T-helper 17 cell (primary cell): ENCODE results near the gene MEIS2. TPM values are rescaled to one million over a fixed set of nuclear protein-coding genes. Genes with fewer than 3 reads are reported as not detected.

Experiments used
- ATAC-seq: fragments of 150-1000 bp; cut with Tn5 transposase; 2 replicates; pipeline ENCODE4 v1.10.0; 2021; ENCODE audit warnings: mild to moderate bottlenecking, moderate library complexity
- DNase-seq, 3 donors: peaks; one replicate each; pipeline versions ENCODE4 v3.0.0 to v3.0.0-alpha.2; 2020 to 2021
- H3K9me3 ChIP-seq: one replicate; pipeline ENCODE4 v1.7.0; 2013; ENCODE audit warnings: low read length, mild to moderate bottlenecking; ENCODE audit not compliant: control insufficient read depth, poor library complexity, severe bottlenecking
- H3K27ac Mint-ChIP-seq: one replicate; pipeline ENCODE4 v1.8.0; 2022; ENCODE audit warnings: mild to moderate bottlenecking, moderate library complexity, mixed read lengths
- H3K27me3 Mint-ChIP-seq: one replicate; pipeline ENCODE4 v1.8.0; 2022; ENCODE audit warnings: mixed read lengths
- H3K36me3 Mint-ChIP-seq: one replicate; pipeline ENCODE4 v1.8.0; 2022; ENCODE audit warnings: low read depth, mixed read lengths
- H3K4me1 Mint-ChIP-seq: one replicate; pipeline ENCODE4 v1.8.0; 2022; ENCODE audit warnings: mild to moderate bottlenecking, mixed read lengths
- H3K4me3 Mint-ChIP-seq: one replicate; pipeline ENCODE4 v1.8.0; 2022; ENCODE audit warnings: mild to moderate bottlenecking, moderate library complexity, mixed read lengths
- total RNA-seq, 4 donors: library from RNA in 2 of 4; stranded (reverse) in 2 of 4; gene quantifications; one replicate each; pipeline ENCODE4 v1.2.3 and lab custom pipeline; 2022 to 2026

MEIS2 gene
- total RNA-seq, 2 donors from 2014 or later = not detected

DNA sequence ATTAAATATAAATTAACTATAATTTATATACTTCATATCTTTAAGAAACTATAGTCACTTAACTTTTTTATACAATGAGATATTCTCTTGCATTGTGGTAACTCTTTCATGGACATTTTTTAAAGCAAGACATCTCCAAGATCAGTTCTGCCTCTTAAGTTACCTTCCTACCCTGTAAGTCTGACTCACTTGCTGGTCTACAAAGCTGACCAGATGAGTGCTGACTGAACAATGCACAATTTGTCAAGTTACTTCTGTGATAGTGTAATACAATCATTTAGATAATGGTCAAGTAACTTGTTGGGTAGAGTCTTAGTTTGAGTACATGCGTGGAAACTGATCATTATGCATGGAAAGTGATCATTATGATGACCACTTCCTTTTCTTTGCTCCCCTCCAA is 145.9 kb downstream of the MEIS2 start:
- Mint-ChIP-seq H3K27me3 (no peaks in the 10 kb centered on the region), H3K27ac (no peak overlapping the region), H3K4me3 (no peak overlapping the region), H3K4me1 (no peaks in the 10 kb centered on the region), H3K36me3 (no peaks in the 10 kb centered on the region)
- H3K9me3 ChIP-seq = no peaks in the 10 kb centered on the region
- DNase-seq (no peak), ATAC-seq (no peak)

DNA sequence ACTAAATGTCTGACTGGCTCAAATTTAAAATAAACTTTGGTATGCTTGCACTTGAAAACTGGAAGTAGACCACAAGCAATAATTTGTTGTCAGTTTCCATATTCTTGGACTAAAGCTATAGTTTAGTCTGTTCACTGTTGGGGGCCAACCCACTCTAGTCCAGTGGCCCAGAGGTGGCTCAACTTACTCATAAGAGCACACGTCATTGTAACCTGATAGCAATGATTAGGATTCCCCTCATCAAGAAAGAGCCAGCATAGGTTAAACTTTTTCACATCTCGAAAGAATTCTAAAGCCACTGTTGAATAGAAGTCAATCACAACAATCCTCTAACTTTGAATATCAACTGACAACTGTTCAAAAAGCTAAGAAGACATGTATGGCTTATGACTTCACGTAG is 147.0 kb downstream of the MEIS2 start:
- Mint-ChIP-seq H3K4me1 (no peaks in the 10 kb centered on the region), H3K36me3 (no peaks in the 10 kb centered on the region), H3K4me3 (no peak overlapping the region), H3K27ac (no peak overlapping the region), H3K27me3 (no peaks in the 10 kb centered on the region)
- DNase-seq (no peak), ATAC-seq (no peak)
- no peaks in the 10 kb centered on the region for H3K9me3 ChIP-seq

DNA sequence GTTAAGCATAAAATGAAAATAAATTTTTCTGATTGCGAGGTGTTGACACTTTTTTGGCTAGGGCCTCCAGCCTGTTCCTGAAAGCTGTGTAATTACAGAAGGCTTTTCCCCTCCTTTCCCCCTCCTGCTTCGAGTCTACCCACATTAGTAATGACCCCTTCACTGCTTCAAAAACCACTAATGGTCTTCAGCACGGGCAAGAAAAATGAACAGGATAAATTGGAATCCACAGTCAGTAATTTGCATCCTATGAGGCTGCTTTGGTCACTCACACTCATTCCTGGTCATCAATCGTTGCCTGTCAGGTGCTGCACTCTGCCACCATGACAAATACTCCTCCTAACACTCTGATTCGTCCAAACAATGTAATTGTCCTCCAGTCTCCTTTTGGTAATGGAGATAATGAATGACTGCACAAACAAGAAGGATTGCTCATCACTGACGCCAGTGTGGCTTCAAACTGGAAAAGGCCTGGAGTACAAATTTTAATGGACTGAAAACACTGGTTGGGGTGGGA is 148.6 kb downstream of the MEIS2 start:
- ATAC-seq (no peak), DNase-seq (no peak)
- H3K27ac Mint-ChIP-seq = no peak overlapping the region
- H3K4me1 Mint-ChIP-seq = no peaks in the 10 kb centered on the region
- H3K36me3 Mint-ChIP-seq = no peaks in the 10 kb centered on the region
- H3K27me3 Mint-ChIP-seq = no peaks in the 10 kb centered on the region
- no peak overlapping the region for H3K4me3 Mint-ChIP-seq
- H3K9me3 ChIP-seq = no peaks in the 10 kb centered on the region

DNA sequence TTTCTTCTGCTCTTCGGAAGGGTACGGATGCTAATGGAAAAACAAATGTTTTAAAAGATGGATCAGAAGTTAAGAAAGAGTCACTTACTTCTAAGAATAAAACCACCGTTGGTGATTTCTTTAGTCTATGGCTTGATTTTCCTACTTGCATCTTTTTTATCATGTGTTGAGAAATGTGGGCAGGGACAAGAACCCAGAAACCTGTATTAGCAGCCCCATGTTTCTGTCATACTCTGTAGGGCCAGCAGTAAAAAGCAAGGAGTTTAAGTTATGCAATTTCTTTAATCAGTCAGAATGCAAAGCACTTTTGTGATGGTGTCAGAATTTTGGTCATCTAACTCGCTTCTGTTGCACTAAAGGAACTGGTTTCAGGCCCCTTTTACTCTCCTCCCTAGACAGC is 150.0 kb downstream of the MEIS2 start:
- ATAC-seq = no peak
- no peak for DNase-seq

DNA sequence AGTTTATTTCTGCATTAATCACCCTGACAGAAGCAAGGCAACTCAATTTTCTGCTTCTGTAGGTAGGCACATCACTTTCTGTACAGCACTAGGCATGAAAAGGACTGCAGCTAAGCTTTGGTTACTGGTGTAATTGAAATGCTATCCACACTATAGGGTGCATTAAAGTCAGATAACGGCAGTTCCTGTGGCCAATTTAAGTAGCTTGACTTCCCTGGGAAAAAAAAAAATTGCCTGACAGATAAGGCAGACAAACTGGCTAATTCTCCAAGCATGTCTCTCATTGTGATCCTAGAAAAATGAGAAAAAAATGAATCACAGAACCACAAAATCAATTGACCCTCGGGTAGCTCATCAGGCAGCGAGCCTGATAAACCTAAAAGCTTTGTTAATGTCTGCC is 151.4 kb downstream of the MEIS2 start:
- H3K36me3 Mint-ChIP-seq = no peaks in the 10 kb centered on the region
- no peaks in the 10 kb centered on the region for H3K9me3 ChIP-seq
- H3K4me1 Mint-ChIP-seq = no peaks in the 10 kb centered on the region
- H3K27me3 Mint-ChIP-seq = peaks cover 5% of the 10 kb centered on the region
- H3K27ac Mint-ChIP-seq = no peak overlapping the region
- no peak overlapping the region for H3K4me3 Mint-ChIP-seq
- ATAC-seq (no peak), DNase-seq (no peak)

More for the DNA sequence above, 150.0 kb downstream of the MEIS2 start:
- Mint-ChIP-seq H3K36me3 (no peaks in the 10 kb centered on the region), H3K4me1 (no peaks in the 10 kb centered on the region), H3K27me3 (no peaks in the 10 kb centered on the region), H3K4me3 (no peak overlapping the region), H3K27ac (no peak overlapping the region)
- no peaks in the 10 kb centered on the region for H3K9me3 ChIP-seq

DNA sequence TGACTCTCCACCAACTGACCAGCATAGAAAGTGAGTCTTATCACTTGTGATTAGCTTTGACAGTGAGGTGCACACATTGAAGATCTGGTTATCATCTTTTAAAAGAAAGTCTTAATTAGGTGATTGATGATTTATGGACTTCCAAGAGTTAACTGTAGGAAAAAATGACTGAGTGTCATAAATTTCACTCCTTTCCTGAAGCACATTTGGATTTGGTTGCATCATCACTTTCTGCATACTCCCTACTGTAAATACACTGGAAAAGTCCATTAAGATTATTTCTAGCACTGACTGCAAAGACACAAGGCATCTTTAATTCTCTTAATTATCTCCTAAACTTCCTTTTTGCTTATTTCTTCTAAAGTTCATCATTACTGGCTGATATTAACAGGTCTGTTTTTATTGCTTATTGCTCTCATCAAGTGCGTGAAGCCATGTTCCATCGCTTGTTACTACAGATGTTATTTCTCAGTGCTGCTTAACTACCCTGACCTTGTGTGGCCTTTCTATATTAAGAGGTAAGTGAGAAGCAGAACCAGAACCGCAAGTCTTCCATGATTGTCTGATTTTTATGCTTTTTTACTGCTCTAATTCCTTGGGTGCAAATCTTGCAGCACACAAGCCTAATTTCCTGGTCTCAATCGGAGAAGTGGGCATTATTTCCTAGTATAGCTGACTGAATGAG is 153.2 kb downstream of the MEIS2 start:
- no peaks in the 10 kb centered on the region for H3K9me3 ChIP-seq
- ATAC-seq (no peak), DNase-seq (no peak)
- Mint-ChIP-seq H3K27me3 (peaks cover 9% of the 10 kb centered on the region), H3K4me3 (no peak overlapping the region), H3K36me3 (no peaks in the 10 kb centered on the region), H3K4me1 (no peaks in the 10 kb centered on the region), H3K27ac (no peak overlapping the region)

DNA sequence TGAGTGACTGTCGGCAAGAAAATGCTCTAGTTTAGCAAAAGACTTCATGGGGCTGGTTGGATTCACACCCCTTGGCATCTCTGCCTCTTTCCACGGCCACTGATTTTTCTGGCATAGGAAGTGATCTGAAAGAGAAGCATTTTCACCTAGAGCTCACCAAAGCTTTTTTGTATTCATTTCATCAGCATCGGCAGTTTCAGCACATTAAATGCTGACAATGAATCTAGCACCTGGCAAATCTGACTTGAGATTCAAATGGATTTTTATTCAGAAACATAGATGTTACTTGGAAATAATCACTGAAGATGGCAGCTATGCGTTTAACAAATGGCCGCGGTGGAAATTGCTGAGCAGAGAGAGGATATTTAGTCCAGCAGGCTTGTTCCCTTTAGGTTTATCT is 155.9 kb downstream of the MEIS2 start:
- H3K27me3 Mint-ChIP-seq = peaks cover 16% of the 10 kb centered on the region
- H3K36me3 Mint-ChIP-seq = no peaks in the 10 kb centered on the region
- no peaks in the 10 kb centered on the region for H3K9me3 ChIP-seq
- H3K27ac Mint-ChIP-seq = no peak overlapping the region
- ATAC-seq = no peak
- H3K4me3 Mint-ChIP-seq = no peak overlapping the region
- H3K4me1 Mint-ChIP-seq = no peaks in the 10 kb centered on the region
- DNase-seq = no peak

DNA sequence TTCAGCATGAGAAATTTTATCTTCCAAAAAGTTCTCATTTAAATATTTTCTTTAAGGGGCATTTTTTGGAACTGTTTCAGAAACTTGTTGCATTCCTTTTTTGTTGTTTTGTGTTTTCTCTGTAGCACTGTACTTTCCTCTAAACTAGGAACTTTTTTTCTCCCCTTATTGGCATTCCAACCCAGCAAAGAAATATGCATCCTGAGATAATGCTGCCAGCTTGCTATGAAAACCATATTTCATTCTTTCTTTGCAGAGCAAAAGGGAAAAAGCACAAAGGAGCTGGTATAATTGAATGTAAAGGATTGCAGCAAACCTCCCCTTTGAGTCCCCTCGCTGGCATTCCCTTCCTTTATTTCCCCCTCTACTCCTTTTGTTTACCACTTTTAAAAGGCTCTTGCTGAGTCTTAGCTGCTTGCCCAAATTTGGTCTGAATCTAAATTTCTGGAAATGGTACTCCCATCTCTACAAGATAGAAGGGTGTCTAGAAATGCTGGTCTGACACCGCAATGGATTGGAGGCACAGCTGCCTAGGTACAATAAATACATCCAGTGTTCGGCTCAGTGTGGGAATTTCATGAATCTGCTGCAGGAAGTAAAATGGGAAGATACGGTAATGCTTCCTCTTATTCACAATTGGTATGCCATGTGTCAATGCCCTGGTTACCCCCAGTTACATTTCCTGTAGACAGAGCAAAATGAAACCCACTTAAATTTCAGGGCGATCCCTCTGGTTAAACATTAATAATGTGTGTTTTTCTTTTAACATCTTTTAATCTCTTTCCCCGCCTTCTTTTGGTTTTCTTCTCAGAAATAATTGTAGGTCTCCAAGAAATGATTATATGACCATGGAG is 156.6 kb downstream of the MEIS2 start:
- ATAC-seq = no peak
- H3K36me3 Mint-ChIP-seq = no peaks in the 10 kb centered on the region

DNA sequence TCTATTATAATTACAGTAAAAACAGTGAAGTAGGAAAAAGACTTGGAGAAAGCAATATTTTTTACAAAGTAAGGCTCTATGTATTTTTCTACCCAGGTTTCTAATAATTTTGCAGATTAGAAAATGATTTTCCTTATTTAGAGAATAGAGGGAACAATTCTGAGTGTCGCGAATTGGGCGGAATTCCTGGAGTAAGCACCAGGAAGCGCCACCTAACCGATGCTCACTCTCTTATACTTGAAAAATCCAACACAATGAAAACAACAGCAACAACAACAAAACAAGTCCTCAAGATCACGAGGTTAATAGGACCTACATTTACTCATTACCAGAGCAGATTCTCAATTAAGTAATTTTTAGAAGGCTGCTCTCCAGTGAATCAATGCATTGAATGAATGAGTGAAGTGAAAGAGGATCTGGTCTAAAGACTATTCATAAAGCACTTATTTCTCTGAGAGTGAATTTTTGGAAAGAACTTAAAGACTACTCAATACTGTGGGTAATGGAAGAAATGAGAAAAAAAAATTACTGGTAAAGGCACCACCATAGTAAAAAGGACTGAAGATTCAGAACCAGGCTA is 158.0 kb downstream of the MEIS2 start:
- no peaks in the 10 kb centered on the region for H3K4me1 Mint-ChIP-seq
- no peak overlapping the region for H3K4me3 Mint-ChIP-seq
- DNase-seq (no peak), ATAC-seq (no peak)
- H3K36me3 Mint-ChIP-seq = no peaks in the 10 kb centered on the region
- peaks cover 20% of the 10 kb centered on the region for H3K27me3 Mint-ChIP-seq
- H3K9me3 ChIP-seq = no peaks in the 10 kb centered on the region
- H3K27ac Mint-ChIP-seq = no peak overlapping the region

More for the DNA sequence above, 156.6 kb downstream of the MEIS2 start:
- no peak overlapping the region for H3K27ac Mint-ChIP-seq
- DNase-seq = no peak
- H3K4me3 Mint-ChIP-seq = no peak overlapping the region
- peaks cover 16% of the 10 kb centered on the region for H3K27me3 Mint-ChIP-seq
- H3K4me1 Mint-ChIP-seq = no peaks in the 10 kb centered on the region
- H3K9me3 ChIP-seq = no peaks in the 10 kb centered on the region

DNA sequence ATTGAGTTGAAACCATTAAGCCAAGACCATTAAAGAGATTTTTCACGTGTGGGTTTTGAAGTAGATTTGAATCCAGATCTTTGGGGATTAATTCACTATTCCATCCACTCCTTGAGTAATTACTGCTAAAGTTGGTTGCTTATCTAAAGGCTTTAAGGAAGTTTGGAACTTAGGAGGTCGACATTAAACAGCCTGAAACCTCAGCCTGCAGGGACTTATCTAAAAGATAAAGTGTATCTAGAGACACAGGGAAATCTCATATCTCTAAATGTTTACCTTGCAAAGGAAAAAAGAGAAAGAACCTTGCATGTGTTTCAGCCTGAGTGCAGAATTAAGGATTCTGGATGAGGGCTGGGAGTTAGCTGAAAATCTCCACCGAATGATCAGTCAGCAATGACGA is 158.6 kb downstream of the MEIS2 start:
- H3K9me3 ChIP-seq = no peaks in the 10 kb centered on the region
- Mint-ChIP-seq H3K27ac (no peak overlapping the region), H3K4me3 (no peak overlapping the region), H3K4me1 (no peaks in the 10 kb centered on the region), H3K36me3 (no peaks in the 10 kb centered on the region), H3K27me3 (peaks cover 20% of the 10 kb centered on the region)
- no peak for ATAC-seq
- DNase-seq = no peak

DNA sequence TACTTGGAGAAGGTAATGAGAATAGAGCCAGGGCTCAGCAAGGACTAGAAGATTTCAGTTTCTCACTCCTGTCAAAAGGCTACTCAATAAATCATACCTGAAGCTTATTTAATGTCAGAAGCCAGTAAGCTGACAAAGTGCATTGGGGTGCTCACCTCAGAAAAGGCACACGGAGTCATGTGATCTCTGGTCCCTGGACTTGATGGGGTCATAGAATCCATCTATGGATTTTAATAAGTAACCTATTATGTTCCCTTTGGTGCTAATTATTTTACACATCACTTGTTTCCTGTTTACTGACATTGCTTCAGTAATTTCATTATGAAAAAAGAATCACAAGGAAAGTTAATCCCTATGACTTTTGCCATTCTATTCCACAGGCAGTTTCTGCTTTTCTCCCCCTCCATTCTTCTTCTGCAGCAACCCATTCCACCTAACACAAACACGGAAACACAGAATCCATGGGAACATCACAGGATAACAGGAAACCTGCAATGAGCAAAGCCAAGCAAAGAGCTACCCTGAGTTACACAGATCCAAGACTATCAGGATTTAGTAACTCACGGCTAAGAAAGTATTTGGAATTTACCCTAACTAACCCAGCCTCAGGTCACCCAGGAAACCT is 159.6 kb downstream of the MEIS2 start:
- no peaks in the 10 kb centered on the region for H3K9me3 ChIP-seq
- Mint-ChIP-seq H3K27me3 (peaks cover 20% of the 10 kb centered on the region), H3K4me1 (no peaks in the 10 kb centered on the region), H3K36me3 (no peaks in the 10 kb centered on the region), H3K27ac (no peak overlapping the region), H3K4me3 (no peak overlapping the region)
- ATAC-seq (no peak), DNase-seq (no peak)

DNA sequence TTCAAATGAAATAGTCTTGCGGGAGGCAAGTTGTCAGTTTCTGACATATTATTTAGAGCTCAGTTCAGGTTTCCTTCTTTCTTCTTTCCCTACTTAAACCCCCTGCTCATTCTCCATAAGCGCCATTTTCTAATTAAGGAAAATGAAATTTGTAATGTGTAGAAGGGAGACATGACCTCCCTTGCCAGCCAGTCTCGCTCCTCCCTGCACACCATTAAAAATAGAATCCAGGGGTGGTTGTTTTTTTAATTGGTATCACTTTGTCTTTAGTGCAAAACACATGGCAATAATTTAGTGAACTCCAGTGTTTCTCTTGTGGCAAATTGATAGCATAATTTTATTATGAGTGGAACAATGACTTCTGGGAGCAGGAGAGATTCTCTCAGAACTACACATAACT is 160.1 kb downstream of the MEIS2 start:
- H3K4me3 Mint-ChIP-seq = no peak overlapping the region
- no peak overlapping the region for H3K27ac Mint-ChIP-seq
- no peaks in the 10 kb centered on the region for H3K4me1 Mint-ChIP-seq
- no peaks in the 10 kb centered on the region for H3K36me3 Mint-ChIP-seq
- H3K27me3 Mint-ChIP-seq = peaks cover 20% of the 10 kb centered on the region
- DNase-seq (no peak), ATAC-seq (no peak)
- H3K9me3 ChIP-seq = no peaks in the 10 kb centered on the region

DNA sequence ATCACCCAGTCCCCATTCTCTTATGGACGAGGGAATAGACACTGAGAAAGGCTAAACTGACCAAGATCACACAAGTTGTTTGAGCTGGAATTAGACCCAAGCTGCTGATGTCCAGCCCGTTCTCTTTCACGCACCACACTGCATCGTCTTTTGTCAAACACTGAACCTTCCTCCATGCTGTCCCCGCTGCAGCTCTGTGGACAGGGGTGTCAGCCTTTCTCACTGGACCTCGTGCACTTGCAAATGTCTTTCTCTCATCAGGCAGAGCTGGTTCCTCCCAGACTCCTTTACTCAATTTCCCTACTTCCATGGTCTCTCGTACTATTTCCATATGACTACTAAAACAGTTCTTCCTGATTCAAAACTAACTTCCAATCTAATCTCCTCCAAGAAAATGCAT is 161.6 kb downstream of the MEIS2 start:
- H3K9me3 ChIP-seq = no peaks in the 10 kb centered on the region
- Mint-ChIP-seq H3K36me3 (no peaks in the 10 kb centered on the region), H3K4me1 (no peaks in the 10 kb centered on the region), H3K27ac (no peak overlapping the region), H3K4me3 (no peak overlapping the region), H3K27me3 (peaks cover 12% of the 10 kb centered on the region)
- ATAC-seq (no peak), DNase-seq (no peak)
